Measurements from ENCODE around the gene ZMYND8.

- no peak for TF ChIP-seq TAF1 (IDR thresholded peaks at IDR 0.05; ENCODE audit: low read depth, low read length)
- TF ChIP-seq POLR2A (IDR thresholded peaks at IDR 0.05; ENCODE audit: low read depth, low read length) = no peak
Measured at GRCh38 chr20:47334022-47334551, 22.4 kb downstream of the ZMYND8 start.
